ENCODE data around the gene B4GALT1. TPM values are rescaled to one million over a fixed set of nuclear protein-coding genes. Genes with fewer than 3 reads are reported as not detected.

B4GALT1 gene
- total RNA-seq, 4 donors from 2014 or later, result 42.3 to 60.4 (median 47.9) TPM

DNA sequence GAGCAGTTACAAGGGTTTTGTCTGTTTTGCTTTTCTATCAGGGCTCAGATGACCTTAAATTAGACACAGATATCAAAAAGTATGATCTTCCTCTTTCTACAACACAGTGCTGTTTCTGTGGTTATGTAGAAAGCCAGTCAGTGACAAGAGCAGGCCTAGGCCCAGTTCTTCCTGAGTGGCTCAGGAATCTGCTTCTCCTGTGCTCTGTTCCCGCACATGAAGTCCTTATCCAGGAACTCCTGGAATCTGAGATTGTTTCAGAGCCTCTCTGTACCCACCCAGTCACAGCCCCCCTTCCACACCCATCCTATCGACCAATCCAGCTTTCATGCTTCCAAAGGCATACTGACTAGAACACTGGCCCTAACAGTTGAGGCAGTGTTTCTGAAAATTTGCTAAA, 50.3 kb downstream of the B4GALT1 start:
- Histone ChIP-seq H3K9me3 (no peaks in the 10 kb centered on the region), H3K4me1 (peaks cover 0 to 12% (median 8%) of the 10 kb centered on the region in 3 donors), H3K36me3 (peaks cover 14 to 93% (median 20%) of the 10 kb centered on the region in 3 donors), H3K27me3 (no peaks in the 10 kb centered on the region), H3K4me3 (no peak overlapping the region), H3K27ac (peak overlapping the region in 3 of 4 donors; percentile 8 to 62 (median 21))
- intact Hi-C loops (cut with DNase I), result no loop called here
- DNase-seq, result no peak
- WGBS, 2 donors, result 73 to 78% methylated on average over 2 of the region's 2 CpGs
- TF ChIP-seq POLR2A (IDR thresholded peaks at IDR 0.05), result no peak
- TF ChIP-seq, protein P1, sequence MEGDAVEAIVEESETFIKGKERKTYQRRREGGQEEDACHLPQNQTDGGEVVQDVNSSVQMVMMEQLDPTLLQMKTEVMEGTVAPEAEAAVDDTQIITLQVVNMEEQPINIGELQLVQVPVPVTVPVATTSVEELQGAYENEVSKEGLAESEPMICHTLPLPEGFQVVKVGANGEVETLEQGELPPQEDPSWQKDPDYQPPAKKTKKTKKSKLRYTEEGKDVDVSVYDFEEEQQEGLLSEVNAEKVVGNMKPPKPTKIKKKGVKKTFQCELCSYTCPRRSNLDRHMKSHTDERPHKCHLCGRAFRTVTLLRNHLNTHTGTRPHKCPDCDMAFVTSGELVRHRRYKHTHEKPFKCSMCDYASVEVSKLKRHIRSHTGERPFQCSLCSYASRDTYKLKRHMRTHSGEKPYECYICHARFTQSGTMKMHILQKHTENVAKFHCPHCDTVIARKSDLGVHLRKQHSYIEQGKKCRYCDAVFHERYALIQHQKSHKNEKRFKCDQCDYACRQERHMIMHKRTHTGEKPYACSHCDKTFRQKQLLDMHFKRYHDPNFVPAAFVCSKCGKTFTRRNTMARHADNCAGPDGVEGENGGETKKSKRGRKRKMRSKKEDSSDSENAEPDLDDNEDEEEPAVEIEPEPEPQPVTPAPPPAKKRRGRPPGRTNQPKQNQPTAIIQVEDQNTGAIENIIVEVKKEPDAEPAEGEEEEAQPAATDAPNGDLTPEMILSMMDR (IDR thresholded peaks at IDR 0.05), result no peak

DNA sequence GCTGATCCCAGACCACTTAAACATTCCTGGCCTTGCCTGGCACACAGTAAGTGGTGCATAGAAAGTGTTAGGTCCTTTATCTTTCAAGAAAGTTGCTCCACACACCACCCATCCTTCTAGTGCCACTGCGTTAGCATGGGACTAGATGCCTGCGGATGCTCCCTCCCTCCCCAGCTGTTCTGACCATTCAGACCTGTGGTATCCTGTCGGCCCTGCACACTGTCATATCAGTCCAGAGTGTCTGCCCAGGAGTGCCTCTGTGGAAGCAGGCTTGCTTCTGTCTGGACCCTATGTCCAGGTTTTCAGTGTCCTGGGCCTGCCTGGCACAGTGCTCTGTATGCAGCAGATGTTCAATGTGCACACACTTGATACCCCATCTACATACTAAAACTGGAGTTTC, 52.4 kb downstream of the B4GALT1 start:
- no peak for DNase-seq
- no peaks in the 10 kb centered on the region for H3K9me3 ChIP-seq
- H3K36me3 ChIP-seq, result peaks cover 12 to 94% (median 20%) of the 10 kb centered on the region in 3 donors
- peaks cover 0 to 12% (median 8%) of the 10 kb centered on the region in 3 donors for H3K4me1 ChIP-seq
- H3K27ac ChIP-seq, result no peak overlapping the region
- TF ChIP-seq POLR2A (IDR thresholded peaks at IDR 0.05), result no peak
- TF ChIP-seq, protein P1 (IDR thresholded peaks at IDR 0.05), result no peak
- intact Hi-C loops (cut with DNase I), result no loop called here
- no peaks in the 10 kb centered on the region for H3K27me3 ChIP-seq
- no peak overlapping the region for H3K4me3 ChIP-seq
- 89 to 92% methylated on average over 2 to 3 of the region's 3 CpGs for WGBS, 2 donors

DNA sequence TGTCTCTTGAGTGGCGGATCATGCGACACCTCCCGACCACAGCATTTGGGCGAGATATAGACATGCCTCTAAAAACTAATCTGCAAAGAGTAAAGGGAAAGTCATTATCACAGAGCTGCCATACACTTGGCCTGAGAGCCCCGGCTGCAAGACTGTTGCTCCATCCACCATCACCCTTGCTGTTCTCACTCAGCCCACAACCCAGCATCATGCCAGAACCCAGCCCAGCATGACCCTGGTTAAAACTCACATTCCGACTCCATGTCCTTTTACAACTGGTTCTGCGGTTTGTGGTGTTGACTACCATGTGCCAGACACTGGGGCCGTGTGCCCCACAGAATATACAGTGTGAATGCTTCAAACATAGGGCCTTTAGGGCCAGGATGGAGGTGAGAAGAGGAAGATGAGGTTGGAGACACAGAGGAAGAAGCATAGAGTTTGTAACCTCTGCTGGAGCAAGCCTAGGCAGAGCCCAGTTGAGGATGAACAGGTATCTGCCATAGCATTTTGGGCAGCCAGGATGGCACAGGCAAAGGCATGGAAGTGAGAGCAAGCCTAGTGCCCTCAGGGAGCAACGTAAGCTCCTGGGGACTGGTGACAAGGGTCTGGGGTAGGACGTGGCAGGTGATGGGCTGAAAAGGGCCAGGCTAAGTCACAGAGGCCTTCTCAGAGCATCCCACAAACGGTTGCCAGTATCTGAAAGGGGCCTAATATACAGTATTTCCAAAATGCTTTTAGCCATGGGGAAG, 53.2 kb downstream of the B4GALT1 start:
- H3K27ac ChIP-seq, result no peak overlapping the region
- peaks cover 0 to 12% (median 8%) of the 10 kb centered on the region in 3 donors for H3K4me1 ChIP-seq
- no peaks in the 10 kb centered on the region for H3K27me3 ChIP-seq
- TF ChIP-seq, protein P1 (IDR thresholded peaks at IDR 0.05), result no peak
- no peak for TF ChIP-seq POLR2A (IDR thresholded peaks at IDR 0.05)
- peaks cover 8 to 88% (median 20%) of the 10 kb centered on the region in 3 donors for H3K36me3 ChIP-seq
- H3K4me3 ChIP-seq, result no peak overlapping the region
- H3K9me3 ChIP-seq, result no peaks in the 10 kb centered on the region
- DNase-seq, result no peak
- 88 to 93% methylated on average over 11 of the region's 11 CpGs for WGBS, 2 donors
- intact Hi-C loops (cut with DNase I), result no loop called here

DNA sequence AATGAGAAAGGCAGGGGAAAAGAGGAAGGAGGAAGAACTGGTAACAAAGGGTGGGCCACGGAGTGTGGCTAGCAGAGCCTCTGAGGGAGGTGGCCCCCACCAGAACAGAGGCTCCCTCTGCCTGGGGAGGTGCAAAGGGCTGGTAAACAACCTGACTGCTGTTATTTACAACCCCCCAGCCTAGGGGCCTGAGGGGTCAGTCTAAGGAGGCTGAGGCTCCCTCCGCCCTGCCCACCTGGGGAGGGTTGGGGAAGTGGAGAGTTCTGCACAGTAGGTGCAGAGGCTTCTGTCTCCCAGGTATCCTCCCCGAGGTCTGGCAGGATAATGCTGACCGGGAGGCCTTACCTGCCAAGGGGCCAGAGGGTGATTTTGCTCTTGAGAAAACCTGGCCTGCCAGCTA, 55.0 kb downstream of the B4GALT1 start:
- H3K36me3 ChIP-seq, result peaks cover 8 to 71% (median 20%) of the 10 kb centered on the region in 3 donors
- H3K4me1 ChIP-seq, result peaks cover 9 to 15% (median 9%) of the 10 kb centered on the region in 3 donors
- WGBS, 2 donors, result 65 to 69% methylated on average over 4 of the region's 4 CpGs
- TF ChIP-seq, protein P1 (IDR thresholded peaks at IDR 0.05), result no peak
- no peak for TF ChIP-seq POLR2A (IDR thresholded peaks at IDR 0.05)
- H3K9me3 ChIP-seq, result no peaks in the 10 kb centered on the region
- intact Hi-C loops (cut with DNase I), result no loop called here
- no peaks in the 10 kb centered on the region for H3K27me3 ChIP-seq
- peak overlapping the region in 1 of 4 donors; percentile 9 for H3K27ac ChIP-seq
- H3K4me3 ChIP-seq, result no peak overlapping the region
- DNase-seq, result no peak

DNA sequence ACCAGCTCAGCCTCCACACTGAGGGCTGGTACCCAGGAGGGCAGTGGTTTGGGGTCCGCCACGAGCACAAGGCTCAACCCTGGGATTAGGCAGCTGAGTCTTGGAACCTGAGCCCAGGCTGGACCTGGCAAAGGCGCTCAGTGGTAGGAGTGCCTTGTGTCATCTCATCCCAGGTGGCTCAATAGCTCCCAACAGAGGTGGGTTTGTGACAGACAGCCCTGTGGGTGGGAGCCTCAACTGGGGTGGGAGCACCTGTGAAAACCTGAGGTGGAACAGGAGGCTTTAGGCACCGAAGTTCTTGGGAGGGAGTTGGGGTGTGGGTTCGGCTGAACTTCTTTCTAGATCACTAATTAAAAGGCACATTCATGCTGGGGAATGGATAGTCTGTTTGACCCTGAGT, 55.5 kb downstream of the B4GALT1 start:
- Histone ChIP-seq H3K36me3 (peaks cover 8 to 66% (median 20%) of the 10 kb centered on the region in 3 donors), H3K27me3 (no peaks in the 10 kb centered on the region), H3K4me3 (no peak overlapping the region), H3K4me1 (peaks cover 11 to 17% (median 12%) of the 10 kb centered on the region in 3 donors), H3K9me3 (no peaks in the 10 kb centered on the region), H3K27ac (no peak overlapping the region)
- 80 to 86% methylated on average over 4 of the region's 5 CpGs for WGBS, 2 donors
- DNase-seq, result no peak
- TF ChIP-seq, protein P1 (IDR thresholded peaks at IDR 0.05), result no peak
- no peak for TF ChIP-seq POLR2A (IDR thresholded peaks at IDR 0.05)
- intact Hi-C loops (cut with DNase I), result no loop called here
